ENCODE data around the gene HSPG2. TPM values are rescaled to one million over a fixed set of nuclear protein-coding genes. Genes with fewer than 3 reads are reported as not detected.

The HSPG2 gene
- total RNA-seq, 5 donors from 2014 or later (not counting 1 experiment from before 2014, with no cell fraction given) = 4.4 to 9.3 (median 7.9) TPM

- Mint-ChIP-seq H3K4me1 (peaks cover 28 to 31% (median 30%) of the 10 kb centered on the region in 3 donors), H3K27me3 (peaks cover 0 to 2% of the 10 kb centered on the region in 2 donors), H3K9me3 (no peaks in the 10 kb centered on the region), H3K4me3 (peak overlapping the region; percentile 97 to 99 (median 97)), H3K27ac (peak overlapping the region; percentile 100), H3K36me3 (no peaks in the 10 kb centered on the region)
- ATAC-seq (replicated peaks in 1 of 4) (no peak), DNase-seq (no peak)
- ChIA-PET POLR2A (interaction anchor here in 1 of 2 donors (1.6 kb wide), 1 partner anchor 242 kb away, joined by 4 read pairs; no protein-coding TSS in a partner anchor), CTCF (interaction anchor here in 1 of 2 donors (0.6 kb wide), 1 partner anchor 11 kb away, joined by 6 read pairs; no protein-coding TSS in a partner anchor)
- Histone ChIP-seq H3K36me3 (ENCODE audit: control insufficient read depth in 2 of 2, extremely low read depth in 1 of 2, insufficient read depth in 1 of 2, low read length in 1 of 2) (no peaks in the 10 kb centered on the region), H3K4me3 (ENCODE audit: control insufficient read depth in 1 of 2, extremely low read depth in 1 of 2, low read length in 1 of 2) (peak overlapping the region; percentile 91 to 96), H3K9me3 (no peaks in the 10 kb centered on the region), H3K27me3 (replicated peaks in 1 of 2; ENCODE audit: control insufficient read depth in 2 of 2, extremely low read depth in 1 of 2, insufficient read depth in 2 of 2, low read length in 1 of 2) (no peaks in the 10 kb centered on the region), H3K27ac (ENCODE audit: low read length) (peak overlapping the region; percentile 99), H3K4me1 (ENCODE audit: control insufficient read depth in 1 of 2, extremely low read depth in 1 of 2, insufficient read depth in 2 of 2, low read length in 2 of 2) (peaks cover 10 to 28% of the 10 kb centered on the region in 2 experiments)
- 57% methylated on average over 16 of the region's 32 CpGs for WGBS (ENCODE audit: insufficient coverage)
Observed at GRCh38 chr1:21783679-21784603, 153.2 kb downstream of the HSPG2 start.

- H3K4me3 Mint-ChIP-seq = peak within 1 kb of the TSS; percentile 97 to 99 (median 97)
- peaks cover 10 to 29% of the 10 kb centered on the region in 2 experiments for H3K4me1 ChIP-seq (ENCODE audit: control insufficient read depth in 1 of 2, extremely low read depth in 1 of 2, insufficient read depth in 2 of 2, low read length in 2 of 2)
- H3K9me3 ChIP-seq = no peaks in the 10 kb centered on the region
- peak within 1 kb of the TSS; percentile 99 for H3K27ac ChIP-seq (ENCODE audit: low read length)
- no peaks in the 10 kb centered on the region for H3K36me3 ChIP-seq (ENCODE audit: control insufficient read depth in 2 of 2, extremely low read depth in 1 of 2, insufficient read depth in 1 of 2, low read length in 1 of 2)
- no peaks in the 10 kb centered on the region for H3K9me3 Mint-ChIP-seq
- CTCF ChIA-PET = interaction anchor here in 1 of 2 donors (0.6 kb wide), 1 partner anchor 10 kb away, joined by 6 read pairs; no protein-coding TSS in a partner anchor
- no peaks in the 10 kb centered on the region for H3K27me3 ChIP-seq (replicated peaks in 1 of 2; ENCODE audit: control insufficient read depth in 2 of 2, extremely low read depth in 1 of 2, insufficient read depth in 2 of 2, low read length in 1 of 2)
- H3K27me3 Mint-ChIP-seq = peaks cover 0 to 2% of the 10 kb centered on the region in 2 donors
- H3K4me1 Mint-ChIP-seq = peaks cover 33 to 37% (median 34%) of the 10 kb centered on the region in 3 donors
- peak within 1 kb of the TSS; percentile 91 to 96 for H3K4me3 ChIP-seq (ENCODE audit: control insufficient read depth in 1 of 2, extremely low read depth in 1 of 2, low read length in 1 of 2)
- peaks cover 3% of the 10 kb centered on the region for H3K36me3 Mint-ChIP-seq
- peak; percentile 93 to 98 (median 96) for DNase-seq
- ATAC-seq (replicated peaks in 1 of 4) = peak; percentile 86 to 93 (median 90)
- peak within 1 kb of the TSS; percentile 100 for H3K27ac Mint-ChIP-seq
- under 1% methylated on average over 79 of the region's 82 CpGs for WGBS (ENCODE audit: insufficient coverage)
- POLR2A ChIA-PET = interaction anchor here in 1 of 2 donors (1.1 to 1.6 kb wide), 3 partner anchors 10 to 257 kb away, joined by 4 to 5 read pairs (median 4); no protein-coding TSS in a partner anchor
Observed at GRCh38 chr1:21782868-21783678, 154.0 kb downstream of the HSPG2 start, which contains the start of gene USP48. Gene USP48, minus strand, starts transcription at chr1:21783149. Its CDS starts 192 bp downstream, at chr1:21782957.

GRCh38 chr1:21782349-21782867 lies 154.7 kb downstream of the HSPG2 start:
- ATAC-seq (replicated peaks in 1 of 4) = peak in 1 of 4 experiments; percentile 23
- peaks cover 4% of the 10 kb centered on the region for H3K36me3 Mint-ChIP-seq
- H3K4me3 ChIP-seq (ENCODE audit: control insufficient read depth in 1 of 2, extremely low read depth in 1 of 2, low read length in 1 of 2) = peak overlapping the region; percentile 91 to 96

GRCh38 chr1:21781815-21782348 lies 155.2 kb downstream of the HSPG2 start:
- CTCF ChIA-PET = interaction anchor here in 1 of 2 donors (0.8 to 1.2 kb wide), 5 partner anchors 27 to 1569 kb away, joined by 3 to 4 read pairs (median 3); no protein-coding TSS in a partner anchor
- Mint-ChIP-seq H3K4me1 (peaks cover 43 to 45% (median 45%) of the 10 kb centered on the region in 3 donors), H3K36me3 (peaks cover 4% of the 10 kb centered on the region), H3K27me3 (peaks cover 0 to 2% of the 10 kb centered on the region in 2 donors), H3K4me3 (peak overlapping the region; percentile 97 to 99 (median 97)), H3K9me3 (peaks cover 0 to 3% (median 0%) of the 10 kb centered on the region in 3 donors), H3K27ac (peak overlapping the region; percentile 88)
- 0% methylated on average over 8 of the region's 17 CpGs for WGBS (ENCODE audit: insufficient coverage)
- POLR2A ChIA-PET = interaction anchor here in 1 of 2 donors (1.2 kb wide), 1 partner anchor 8 kb away, joined by 5 read pairs; no protein-coding TSS in a partner anchor
- no peaks in the 10 kb centered on the region for H3K9me3 ChIP-seq
- DNase-seq = no peak
- H3K27me3 ChIP-seq (replicated peaks in 1 of 2; ENCODE audit: control insufficient read depth in 2 of 2, extremely low read depth in 1 of 2, insufficient read depth in 2 of 2, low read length in 1 of 2) = no peaks in the 10 kb centered on the region
- H3K27ac ChIP-seq (ENCODE audit: low read length) = peak overlapping the region; percentile 56
- peak overlapping the region; percentile 91 to 96 for H3K4me3 ChIP-seq (ENCODE audit: control insufficient read depth in 1 of 2, extremely low read depth in 1 of 2, low read length in 1 of 2)
- H3K4me1 ChIP-seq (ENCODE audit: control insufficient read depth in 1 of 2, extremely low read depth in 1 of 2, insufficient read depth in 2 of 2, low read length in 2 of 2) = peaks cover 10 to 31% of the 10 kb centered on the region in 2 experiments
- ATAC-seq (replicated peaks in 1 of 4) = no peak
- H3K36me3 ChIP-seq (ENCODE audit: control insufficient read depth in 2 of 2, extremely low read depth in 1 of 2, insufficient read depth in 1 of 2, low read length in 1 of 2) = no peaks in the 10 kb centered on the region

More at GRCh38 chr1:21782349-21782867, 154.7 kb downstream of the HSPG2 start:
- peaks cover 37 to 40% (median 39%) of the 10 kb centered on the region in 3 donors for H3K4me1 Mint-ChIP-seq
- no peaks in the 10 kb centered on the region for H3K36me3 ChIP-seq (ENCODE audit: control insufficient read depth in 2 of 2, extremely low read depth in 1 of 2, insufficient read depth in 1 of 2, low read length in 1 of 2)
- H3K4me1 ChIP-seq (ENCODE audit: control insufficient read depth in 1 of 2, extremely low read depth in 1 of 2, insufficient read depth in 2 of 2, low read length in 2 of 2) = peaks cover 10 to 29% of the 10 kb centered on the region in 2 experiments
- POLR2A ChIA-PET = interaction anchor here in 1 of 2 donors (1.1 to 1.6 kb wide), 3 partner anchors 9 to 258 kb away, joined by 4 to 5 read pairs (median 4); no protein-coding TSS in a partner anchor
- peak overlapping the region; percentile 88 for H3K27ac Mint-ChIP-seq
- H3K4me3 Mint-ChIP-seq = peak overlapping the region; percentile 97 to 99 (median 97)
- H3K9me3 Mint-ChIP-seq = peaks cover 0 to under 1% (median 0%) of the 10 kb centered on the region in 3 donors
- no peaks in the 10 kb centered on the region for H3K9me3 ChIP-seq
- peak overlapping the region; percentile 56 for H3K27ac ChIP-seq (ENCODE audit: low read length)
- DNase-seq = peak in 34 of 35 experiments; percentile 5 to 72 (median 34)
- WGBS (ENCODE audit: insufficient coverage) = under 1% methylated on average over 35 of the region's 37 CpGs
- no peaks in the 10 kb centered on the region for H3K27me3 ChIP-seq (replicated peaks in 1 of 2; ENCODE audit: control insufficient read depth in 2 of 2, extremely low read depth in 1 of 2, insufficient read depth in 2 of 2, low read length in 1 of 2)
- H3K27me3 Mint-ChIP-seq = peaks cover 0 to 2% of the 10 kb centered on the region in 2 donors
- CTCF ChIA-PET = interaction anchor here in 1 of 2 donors (0.8 to 1.2 kb wide), 5 partner anchors 28 to 1570 kb away, joined by 3 to 4 read pairs (median 3); no protein-coding TSS in a partner anchor

- Histone ChIP-seq H3K9me3 (no peaks in the 10 kb centered on the region), H3K4me3 (ENCODE audit: control insufficient read depth in 1 of 2, extremely low read depth in 1 of 2, low read length in 1 of 2) (no peak overlapping the region), H3K27ac (ENCODE audit: low read length) (peak overlapping the region; percentile 43), H3K27me3 (replicated peaks in 1 of 2; ENCODE audit: control insufficient read depth in 2 of 2, extremely low read depth in 1 of 2, insufficient read depth in 2 of 2, low read length in 1 of 2) (no peaks in the 10 kb centered on the region), H3K36me3 (ENCODE audit: control insufficient read depth in 2 of 2, extremely low read depth in 1 of 2, insufficient read depth in 1 of 2, low read length in 1 of 2) (no peaks in the 10 kb centered on the region), H3K4me1 (ENCODE audit: control insufficient read depth in 1 of 2, extremely low read depth in 1 of 2, insufficient read depth in 2 of 2, low read length in 2 of 2) (peaks cover 10 to 35% of the 10 kb centered on the region in 2 experiments)
- H3K4me3 Mint-ChIP-seq = peak overlapping the region; percentile 56 to 71 (median 65)
- no CpG with 5 or more reads among the region's 12 CpGs for WGBS (ENCODE audit: insufficient coverage)
- ATAC-seq (replicated peaks in 1 of 4) (no peak), DNase-seq (peak in 1 of 35 experiments; percentile 25)
- peaks cover 0 to 3% (median 0%) of the 10 kb centered on the region in 3 donors for H3K9me3 Mint-ChIP-seq
- no peaks in the 10 kb centered on the region for H3K27me3 Mint-ChIP-seq
- peak overlapping the region; percentile 64 to 65 for H3K27ac Mint-ChIP-seq
- H3K4me1 Mint-ChIP-seq = peaks cover 57 to 62% (median 58%) of the 10 kb centered on the region in 3 donors
- POLR2A ChIA-PET = interaction anchor here in 1 of 2 donors (0.5 kb wide), 1 partner anchor 517 kb away, joined by 3 read pairs; no protein-coding TSS in a partner anchor
- H3K36me3 Mint-ChIP-seq = peaks cover 7% of the 10 kb centered on the region
- CTCF ChIA-PET = no interaction called here
Observed at GRCh38 chr1:21779613-21780521, 157.2 kb downstream of the HSPG2 start.

Measured in T-cell (primary cell).